Ovary (tissue), 3 donors: ENCODE data around the gene CAMK2N1.

Experiments used
- CTCF ChIP-seq, 3 donors: fragments of 450-650 bp in 2 of 3; fragments of 200-600 bp in 1 of 3; IDR thresholded peaks; one replicate each; pipeline versions ENCODE4 v1.5.1 to v1.8.0; 2016 to 2022; ENCODE audit warnings: antibody characterized with exemption in 3 of 3, mild to moderate bottlenecking in 1 of 3
- EP300 ChIP-seq: sonication (generic); formaldehyde crosslinking; IDR thresholded peaks from one replicate; pipeline ENCODE4 v1.6.1; 2017; ENCODE audit warnings: antibody characterized with exemption
- POLR2A ChIP-seq: fragments of 450-650 bp; IDR thresholded peaks from one replicate; pipeline ENCODE4 v1.6.1; 2017; ENCODE audit warnings: antibody characterized with exemption, mild to moderate bottlenecking, moderate library complexity
- donor health status: DM: no; HTN: no; CAD: no.

- TF ChIP-seq CTCF (IDR thresholded peaks at IDR 0.05) (no peak), POLR2A (no peak), EP300 (no peak)
Measured at GRCh38 chr1:20440785-20441200, 45.2 kb downstream of the CAMK2N1 start.
